ENCODE measurements around the gene CERS5.

CERS5 gene

DNA sequence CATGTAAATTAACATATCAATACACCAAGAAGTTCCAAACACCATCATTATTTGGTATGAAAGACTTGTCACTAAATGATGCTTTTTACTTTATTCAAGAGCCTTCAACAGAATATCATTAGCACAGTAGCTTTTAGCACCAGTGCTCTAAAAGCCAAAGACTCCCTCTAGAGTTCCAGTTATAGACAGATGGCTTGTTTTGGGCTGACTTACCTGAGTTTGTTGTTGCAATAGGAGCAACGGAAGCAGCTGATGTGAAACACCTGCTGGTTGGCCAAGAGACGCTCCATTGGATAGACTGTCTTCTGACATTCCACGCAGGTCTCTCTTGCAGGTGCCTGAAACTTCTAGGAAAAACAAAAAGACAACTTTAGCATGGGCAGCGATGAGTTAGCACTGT lies 14.5 kb upstream of the CERS5 start:
- no peak for DNase-seq (ENCODE audit: low read depth)
- H3K4me3 ChIP-seq (ENCODE audit: low read depth, low read length) = no peak overlapping the region
- TF ChIP-seq, protein P1, sequence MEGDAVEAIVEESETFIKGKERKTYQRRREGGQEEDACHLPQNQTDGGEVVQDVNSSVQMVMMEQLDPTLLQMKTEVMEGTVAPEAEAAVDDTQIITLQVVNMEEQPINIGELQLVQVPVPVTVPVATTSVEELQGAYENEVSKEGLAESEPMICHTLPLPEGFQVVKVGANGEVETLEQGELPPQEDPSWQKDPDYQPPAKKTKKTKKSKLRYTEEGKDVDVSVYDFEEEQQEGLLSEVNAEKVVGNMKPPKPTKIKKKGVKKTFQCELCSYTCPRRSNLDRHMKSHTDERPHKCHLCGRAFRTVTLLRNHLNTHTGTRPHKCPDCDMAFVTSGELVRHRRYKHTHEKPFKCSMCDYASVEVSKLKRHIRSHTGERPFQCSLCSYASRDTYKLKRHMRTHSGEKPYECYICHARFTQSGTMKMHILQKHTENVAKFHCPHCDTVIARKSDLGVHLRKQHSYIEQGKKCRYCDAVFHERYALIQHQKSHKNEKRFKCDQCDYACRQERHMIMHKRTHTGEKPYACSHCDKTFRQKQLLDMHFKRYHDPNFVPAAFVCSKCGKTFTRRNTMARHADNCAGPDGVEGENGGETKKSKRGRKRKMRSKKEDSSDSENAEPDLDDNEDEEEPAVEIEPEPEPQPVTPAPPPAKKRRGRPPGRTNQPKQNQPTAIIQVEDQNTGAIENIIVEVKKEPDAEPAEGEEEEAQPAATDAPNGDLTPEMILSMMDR (IDR thresholded peaks at IDR 0.05; ENCODE audit: low read depth, low read length, missing control alignments) = no peak

DNA sequence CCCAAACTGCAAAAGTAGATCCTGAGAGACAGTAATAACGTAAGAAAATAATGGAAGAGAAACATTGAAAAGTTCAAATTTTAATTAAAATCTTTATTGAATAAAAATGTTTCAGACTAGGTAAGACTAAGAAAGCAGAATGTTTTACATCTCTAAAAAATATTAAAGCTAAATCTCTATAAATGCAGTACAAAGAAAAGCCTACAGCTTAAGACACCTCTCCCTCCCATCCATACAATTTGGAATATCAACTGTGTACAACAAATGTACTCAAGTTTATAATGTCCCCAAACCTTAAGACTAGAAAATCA lies 8.5 kb upstream of the CERS5 start:
- TF ChIP-seq, protein P1 (IDR thresholded peaks at IDR 0.05; ENCODE audit: low read depth, low read length, missing control alignments) = no peak
- no peak for DNase-seq (ENCODE audit: low read depth)
- H3K4me3 ChIP-seq (ENCODE audit: low read depth, low read length) = no peak overlapping the region

DNA sequence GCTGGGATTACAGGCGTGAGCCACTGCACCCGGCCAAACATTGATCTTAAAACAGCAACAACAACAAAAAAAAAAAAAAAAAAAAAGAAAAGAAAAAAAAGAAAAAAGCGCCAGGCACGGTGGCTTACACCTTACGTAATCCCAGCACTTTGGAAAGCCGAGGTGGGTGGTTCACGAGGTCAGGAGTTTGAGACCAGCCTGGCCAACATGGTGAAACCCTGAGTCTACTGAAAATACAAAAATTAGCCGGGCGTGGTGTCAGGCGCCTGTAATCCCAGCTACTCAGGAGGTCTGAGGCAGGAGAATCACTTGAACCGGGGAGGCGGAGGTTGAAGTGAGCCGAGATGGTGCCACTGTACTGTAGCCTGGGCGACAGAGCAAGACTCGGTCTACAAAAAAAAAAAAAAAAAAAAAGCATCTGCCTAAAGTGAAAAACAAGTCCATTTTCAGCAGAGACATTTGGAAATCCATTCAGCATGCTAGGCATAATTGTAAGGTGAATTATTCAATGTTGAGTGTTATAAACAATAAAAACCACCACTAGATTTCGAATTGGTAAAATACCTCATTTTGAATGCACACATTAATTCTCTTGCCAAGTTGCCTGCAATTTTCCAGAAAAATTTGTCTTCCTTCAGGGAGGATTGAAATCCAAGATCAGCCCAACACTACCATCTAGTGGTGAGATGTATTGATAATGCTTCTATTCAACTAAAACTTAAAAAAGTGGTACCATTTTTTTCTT lies 8.0 kb upstream of the CERS5 start:
- no peak overlapping the region for H3K4me3 ChIP-seq (ENCODE audit: low read depth, low read length)
- TF ChIP-seq, protein P1 (IDR thresholded peaks at IDR 0.05; ENCODE audit: low read depth, low read length, missing control alignments) = peak; percentile 54
- DNase-seq (ENCODE audit: low read depth) = no peak

DNA sequence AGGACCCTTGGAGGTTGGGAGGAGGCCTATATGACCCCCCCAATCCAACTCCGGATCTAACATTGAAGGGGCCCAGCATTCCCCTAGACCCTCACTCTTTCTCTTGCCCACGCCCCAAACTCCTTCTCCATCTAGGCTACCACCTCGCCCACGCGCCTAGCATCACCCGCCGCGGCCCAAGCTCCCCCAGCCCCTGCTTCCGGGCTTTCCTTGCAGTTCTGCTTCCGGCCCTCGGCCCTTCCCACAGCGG lies 445 bp downstream of the CERS5 start:
- no peak for DNase-seq (ENCODE audit: low read depth)
- TF ChIP-seq, protein P1 (IDR thresholded peaks at IDR 0.05; ENCODE audit: low read depth, low read length, missing control alignments) = no peak
- peak overlapping the region; percentile 96 for H3K4me3 ChIP-seq (ENCODE audit: low read depth, low read length)

DNA sequence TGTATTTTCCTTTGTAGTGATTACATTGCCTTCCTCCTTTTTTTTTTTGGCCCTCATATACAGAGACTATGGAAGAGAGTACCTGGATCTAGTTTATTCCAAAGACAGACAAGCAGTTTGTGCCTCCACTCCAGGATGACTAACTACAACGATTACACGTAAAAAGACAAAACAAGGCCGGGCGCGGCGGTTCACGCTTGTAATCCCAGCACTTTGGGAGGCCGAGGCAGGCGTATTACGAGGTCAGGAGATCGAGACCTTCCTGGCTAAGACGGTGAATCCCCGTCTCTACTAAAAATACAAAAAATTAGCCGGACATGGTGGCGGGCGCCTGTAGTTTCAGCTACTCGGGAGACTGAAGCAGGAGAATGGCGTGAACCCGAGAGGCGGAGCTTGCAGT lies 2.2 kb downstream of the CERS5 start:
- TF ChIP-seq, protein P1 (IDR thresholded peaks at IDR 0.05; ENCODE audit: low read depth, low read length, missing control alignments) = no peak
- no peak overlapping the region for H3K4me3 ChIP-seq (ENCODE audit: low read depth, low read length)
- DNase-seq (ENCODE audit: low read depth) = no peak

DNA sequence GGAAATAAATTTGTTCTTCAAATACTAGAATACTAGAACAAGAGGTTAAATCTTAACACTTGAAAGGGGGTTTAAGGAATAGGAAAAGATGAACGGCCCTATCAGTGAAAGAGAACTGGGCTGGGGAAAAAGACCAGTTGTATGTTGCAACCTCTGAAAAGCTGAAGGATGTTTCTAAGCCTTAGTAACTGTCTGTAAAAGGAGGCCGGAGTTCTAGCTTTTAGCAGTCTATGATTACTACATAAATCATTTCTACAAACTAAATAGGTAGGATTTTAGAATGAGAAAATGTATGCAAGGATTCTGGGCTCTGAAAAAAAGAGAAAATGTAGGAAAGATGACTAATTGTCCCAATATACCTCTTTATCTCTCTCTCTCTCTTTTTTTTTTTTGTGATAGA lies 4.9 kb downstream of the CERS5 start:
- H3K4me3 ChIP-seq (ENCODE audit: low read depth, low read length) = no peak overlapping the region
- TF ChIP-seq, protein P1 (IDR thresholded peaks at IDR 0.05; ENCODE audit: low read depth, low read length, missing control alignments) = no peak
- DNase-seq (ENCODE audit: low read depth) = no peak

DNA sequence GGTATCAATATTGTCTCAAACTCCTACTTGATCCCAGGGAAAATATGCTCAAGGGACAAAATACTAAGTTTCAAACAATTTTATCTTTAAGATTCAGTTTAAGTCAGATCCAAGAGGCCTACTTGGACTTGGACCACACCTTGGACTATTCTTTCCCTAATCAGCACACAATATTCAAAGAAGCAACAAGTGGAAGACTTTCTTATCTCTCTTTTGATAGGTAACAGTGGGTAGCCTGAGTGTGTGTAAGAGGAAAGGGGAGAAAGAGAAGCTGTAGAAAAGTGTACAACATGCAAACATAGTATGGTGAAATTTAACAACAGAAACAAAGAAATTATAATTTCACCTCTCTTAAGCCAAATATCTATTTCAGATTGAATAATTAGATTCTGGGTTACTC lies 6.5 kb downstream of the CERS5 start:
- H3K4me3 ChIP-seq (ENCODE audit: low read depth, low read length) = no peak overlapping the region
- DNase-seq (ENCODE audit: low read depth) = no peak
- TF ChIP-seq, protein P1 (IDR thresholded peaks at IDR 0.05; ENCODE audit: low read depth, low read length, missing control alignments) = no peak

All from GM12864 (cell line).